ENCODE results near the gene EFCAB12. TPM values are rescaled to one million over a fixed set of nuclear protein-coding genes. Genes with fewer than 3 reads are reported as not detected.

Gene EFCAB12
- total RNA-seq, 1 experiment from 2014 or later = 0.71 TPM

DNA sequence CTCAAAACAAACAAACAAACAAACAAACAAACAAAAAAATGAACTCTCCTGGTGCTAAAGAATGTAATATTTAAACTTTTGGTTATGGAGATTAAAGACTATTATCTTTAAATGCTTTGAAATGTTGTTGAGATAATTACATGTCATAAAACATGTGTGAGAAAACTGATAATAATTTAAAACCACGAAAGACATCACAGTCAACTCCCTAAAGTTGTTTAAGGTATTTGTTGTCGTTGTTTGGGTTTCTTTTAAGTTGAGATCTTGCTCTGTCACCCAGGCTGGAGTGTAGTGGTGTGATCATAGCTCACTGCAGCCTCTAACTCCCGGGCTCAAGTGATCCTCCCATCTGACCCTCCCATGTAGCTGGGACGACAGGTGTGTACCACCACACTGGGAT is 12.0 kb downstream of the EFCAB12 start:
- intact Hi-C loops (cut with micrococcal nuclease; ENCODE audit: unreplicated experiment) = no loop called here
- no TSS peak for BruUV-seq (replicated peaks)
- no peaks in the 10 kb centered on the region for H3K27me3 ChIP-seq (replicated peaks; ENCODE audit: insufficient read depth, low read depth, low read length, poor library complexity)
- no peak overlapping the region for H3K27ac ChIP-seq (ENCODE audit: low read depth, low read length, poor library complexity, severe bottlenecking)
- TF ChIP-seq, protein P1, sequence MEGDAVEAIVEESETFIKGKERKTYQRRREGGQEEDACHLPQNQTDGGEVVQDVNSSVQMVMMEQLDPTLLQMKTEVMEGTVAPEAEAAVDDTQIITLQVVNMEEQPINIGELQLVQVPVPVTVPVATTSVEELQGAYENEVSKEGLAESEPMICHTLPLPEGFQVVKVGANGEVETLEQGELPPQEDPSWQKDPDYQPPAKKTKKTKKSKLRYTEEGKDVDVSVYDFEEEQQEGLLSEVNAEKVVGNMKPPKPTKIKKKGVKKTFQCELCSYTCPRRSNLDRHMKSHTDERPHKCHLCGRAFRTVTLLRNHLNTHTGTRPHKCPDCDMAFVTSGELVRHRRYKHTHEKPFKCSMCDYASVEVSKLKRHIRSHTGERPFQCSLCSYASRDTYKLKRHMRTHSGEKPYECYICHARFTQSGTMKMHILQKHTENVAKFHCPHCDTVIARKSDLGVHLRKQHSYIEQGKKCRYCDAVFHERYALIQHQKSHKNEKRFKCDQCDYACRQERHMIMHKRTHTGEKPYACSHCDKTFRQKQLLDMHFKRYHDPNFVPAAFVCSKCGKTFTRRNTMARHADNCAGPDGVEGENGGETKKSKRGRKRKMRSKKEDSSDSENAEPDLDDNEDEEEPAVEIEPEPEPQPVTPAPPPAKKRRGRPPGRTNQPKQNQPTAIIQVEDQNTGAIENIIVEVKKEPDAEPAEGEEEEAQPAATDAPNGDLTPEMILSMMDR (conservative IDR thresholded peaks at IDR 0.05; ENCODE audit: low read depth, low read length) = no peak
- TF ChIP-seq EZH2 (IDR thresholded peaks at IDR 0.05; ENCODE audit: borderline replicate concordance, low read depth, low read length, poor library complexity, severe bottlenecking) = no peak
- POLR2A ChIA-PET (ENCODE audit: low non-redundant PET) = no interaction called here
- H3K4me1 ChIP-seq (ENCODE audit: insufficient read depth, low read length, poor library complexity, severe bottlenecking) = peaks cover 7% of the 10 kb centered on the region
- DNase-seq (ENCODE audit: low spot score) = no peak
- no peaks in the 10 kb centered on the region for H3K9me3 ChIP-seq (ENCODE audit: low read depth, low read length, poor library complexity, severe bottlenecking)
- CTCF ChIA-PET = no interaction called here
- no peaks in the 10 kb centered on the region for H3K36me3 ChIP-seq (ENCODE audit: insufficient read depth, low read length, poor library complexity, severe bottlenecking)
- no peak overlapping the region for H3K4me3 ChIP-seq (ENCODE audit: low read depth, low read length, poor library complexity, severe bottlenecking)

- BruUV-seq (replicated peaks) = no TSS peak
- POLR2A ChIA-PET (ENCODE audit: low non-redundant PET) = no interaction called here
- peaks cover 7% of the 10 kb centered on the region for H3K4me1 ChIP-seq (ENCODE audit: insufficient read depth, low read length, poor library complexity, severe bottlenecking)
- no peaks in the 10 kb centered on the region for H3K9me3 ChIP-seq (ENCODE audit: low read depth, low read length, poor library complexity, severe bottlenecking)
- H3K27ac ChIP-seq (ENCODE audit: low read depth, low read length, poor library complexity, severe bottlenecking) = no peak overlapping the region
- CTCF ChIA-PET = no interaction called here
- H3K27me3 ChIP-seq (replicated peaks; ENCODE audit: insufficient read depth, low read depth, low read length, poor library complexity) = no peaks in the 10 kb centered on the region
- intact Hi-C loops (cut with micrococcal nuclease; ENCODE audit: unreplicated experiment) = no loop called here
- no peak for TF ChIP-seq EZH2 (IDR thresholded peaks at IDR 0.05; ENCODE audit: borderline replicate concordance, low read depth, low read length, poor library complexity, severe bottlenecking)
- TF ChIP-seq, protein P1 (conservative IDR thresholded peaks at IDR 0.05; ENCODE audit: low read depth, low read length) = no peak
- no peak for DNase-seq (ENCODE audit: low spot score)
- no peaks in the 10 kb centered on the region for H3K36me3 ChIP-seq (ENCODE audit: insufficient read depth, low read length, poor library complexity, severe bottlenecking)
- H3K4me3 ChIP-seq (ENCODE audit: low read depth, low read length, poor library complexity, severe bottlenecking) = no peak overlapping the region
Measured at GRCh38 chr3:129415830-129416229, 12.6 kb downstream of the EFCAB12 start.

DNA sequence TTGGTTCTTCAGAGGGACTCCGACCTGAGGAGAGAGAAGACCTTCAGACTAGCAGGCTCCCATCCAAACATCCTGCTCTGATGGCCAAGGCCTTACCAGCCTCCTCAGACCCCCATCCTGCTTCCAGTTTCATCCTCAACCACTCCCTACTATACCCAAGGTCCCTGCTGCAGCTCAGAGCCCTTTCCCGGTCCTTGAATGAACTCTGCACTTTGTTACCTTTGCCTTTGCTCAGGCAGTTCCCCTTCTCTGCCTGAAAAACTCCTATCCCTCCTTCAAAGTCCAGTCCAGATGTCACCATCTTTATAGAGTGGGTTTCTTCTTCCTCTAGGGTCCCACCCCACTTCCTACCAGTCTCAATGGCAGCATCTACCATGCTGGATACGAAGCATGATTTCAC is 13.1 kb downstream of the EFCAB12 start:
- peaks cover 7% of the 10 kb centered on the region for H3K4me1 ChIP-seq (ENCODE audit: insufficient read depth, low read length, poor library complexity, severe bottlenecking)
- ChIA-PET CTCF (no interaction called here), POLR2A (ENCODE audit: low non-redundant PET) (no interaction called here)
- H3K4me3 ChIP-seq (ENCODE audit: low read depth, low read length, poor library complexity, severe bottlenecking) = no peak overlapping the region
- intact Hi-C loops (cut with micrococcal nuclease; ENCODE audit: unreplicated experiment) = no loop called here
- TF ChIP-seq EZH2 (IDR thresholded peaks at IDR 0.05; ENCODE audit: borderline replicate concordance, low read depth, low read length, poor library complexity, severe bottlenecking) = no peak
- TF ChIP-seq, protein P1 (conservative IDR thresholded peaks at IDR 0.05; ENCODE audit: low read depth, low read length) = no peak
- H3K27me3 ChIP-seq (replicated peaks; ENCODE audit: insufficient read depth, low read depth, low read length, poor library complexity) = no peaks in the 10 kb centered on the region
- H3K9me3 ChIP-seq (ENCODE audit: low read depth, low read length, poor library complexity, severe bottlenecking) = no peaks in the 10 kb centered on the region
- no peak for DNase-seq (ENCODE audit: low spot score)
- no peaks in the 10 kb centered on the region for H3K36me3 ChIP-seq (ENCODE audit: insufficient read depth, low read length, poor library complexity, severe bottlenecking)
- no TSS peak for BruUV-seq (replicated peaks)
- H3K27ac ChIP-seq (ENCODE audit: low read depth, low read length, poor library complexity, severe bottlenecking) = no peak overlapping the region

All from A673 (cell line).